ENCODE results near the gene FUT2.

Gene FUT2

GRCh38 chr19:48724796-48725753 lies 29.3 kb downstream of the FUT2 start:
- TF ChIP-seq GATA2 (IDR thresholded peaks at IDR 0.05; ENCODE audit: low read depth, low read length): no peak
- no peak for TF ChIP-seq GATA3 (IDR thresholded peaks at IDR 0.05; ENCODE audit: low read depth, low read length)

- TF ChIP-seq GATA2 (IDR thresholded peaks at IDR 0.05; ENCODE audit: low read depth, low read length) (no peak), GATA3 (IDR thresholded peaks at IDR 0.05; ENCODE audit: low read depth, low read length) (no peak)
Measured at GRCh38 chr19:48726556-48726955, 30.8 kb downstream of the FUT2 start.

- TF ChIP-seq GATA2 (IDR thresholded peaks at IDR 0.05; ENCODE audit: low read depth, low read length) (no peak), GATA3 (IDR thresholded peaks at IDR 0.05; ENCODE audit: low read depth, low read length) (no peak)
Measured at GRCh38 chr19:48728911-48729664, 33.3 kb downstream of the FUT2 start.

DNA sequence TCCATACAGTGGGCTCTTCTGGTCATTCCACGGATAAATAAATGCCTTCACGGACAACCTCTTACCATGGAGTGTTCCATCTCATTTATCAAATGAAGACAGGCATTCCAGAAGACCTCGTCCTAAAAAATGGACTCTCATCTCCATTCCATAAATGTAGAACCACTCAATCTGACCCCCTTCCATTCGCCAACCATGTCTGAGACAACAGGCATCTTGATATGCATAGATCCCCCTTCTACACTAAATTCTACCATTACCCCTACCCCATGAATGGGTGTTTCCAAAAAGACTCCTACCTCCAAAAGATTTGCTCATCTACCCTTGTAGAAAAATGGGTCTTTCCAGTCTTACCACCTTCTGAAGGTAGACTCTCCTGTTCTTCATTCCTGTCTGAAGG lies 35.7 kb downstream of the FUT2 start:
- no peak for TF ChIP-seq GATA3 (IDR thresholded peaks at IDR 0.05; ENCODE audit: low read depth, low read length)

- no peak for TF ChIP-seq GATA2 (IDR thresholded peaks at IDR 0.05; ENCODE audit: low read depth, low read length)
- no peak for TF ChIP-seq GATA3 (IDR thresholded peaks at IDR 0.05; ENCODE audit: low read depth, low read length)
Measured at GRCh38 chr19:48734625-48735024, 38.9 kb downstream of the FUT2 start.

- TF ChIP-seq GATA3 (IDR thresholded peaks at IDR 0.05; ENCODE audit: low read depth, low read length) (no peak), GATA2 (IDR thresholded peaks at IDR 0.05; ENCODE audit: low read depth, low read length) (no peak)
Measured at GRCh38 chr19:48735031-48735615, 39.4 kb downstream of the FUT2 start.

DNA sequence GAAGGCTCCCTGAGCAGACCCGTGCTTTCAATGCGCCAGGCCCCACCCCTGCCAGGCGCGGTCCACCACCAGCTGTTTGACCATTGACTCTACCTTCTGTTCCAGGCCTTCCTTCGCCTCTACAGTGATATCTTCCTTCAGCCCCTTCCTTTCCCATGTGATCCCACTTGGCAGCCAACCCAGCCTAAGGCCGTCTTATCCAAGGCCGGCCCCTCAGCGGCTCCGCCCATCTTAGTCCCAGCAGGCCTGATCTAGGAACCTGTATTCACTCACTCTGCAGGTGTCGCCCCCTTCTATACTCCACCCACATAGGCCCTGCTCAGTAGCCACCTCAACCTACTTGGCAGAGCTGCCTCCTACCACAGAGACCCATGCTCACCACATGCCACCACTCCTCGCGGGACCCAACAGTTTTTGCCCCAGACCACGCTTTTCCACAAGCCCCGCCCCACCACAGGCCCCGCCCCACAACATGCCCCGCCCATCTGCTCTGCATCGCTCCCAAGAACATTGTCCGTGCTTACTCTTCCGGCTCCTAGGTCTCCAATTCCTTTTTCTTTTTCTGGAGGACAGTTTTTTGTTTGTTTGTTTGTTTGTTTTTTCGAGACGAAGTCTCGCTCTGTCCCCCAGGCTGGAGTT lies 41.7 kb downstream of the FUT2 start:
- no peak for TF ChIP-seq GATA3 (IDR thresholded peaks at IDR 0.05; ENCODE audit: low read depth, low read length)
- TF ChIP-seq GATA2 (IDR thresholded peaks at IDR 0.05; ENCODE audit: low read depth, low read length): no peak

- TF ChIP-seq GATA2 (IDR thresholded peaks at IDR 0.05; ENCODE audit: low read depth, low read length) (no peak), GATA3 (IDR thresholded peaks at IDR 0.05; ENCODE audit: low read depth, low read length) (no peak)
Measured at GRCh38 chr19:48738557-48739403, 43.0 kb downstream of the FUT2 start.

DNA sequence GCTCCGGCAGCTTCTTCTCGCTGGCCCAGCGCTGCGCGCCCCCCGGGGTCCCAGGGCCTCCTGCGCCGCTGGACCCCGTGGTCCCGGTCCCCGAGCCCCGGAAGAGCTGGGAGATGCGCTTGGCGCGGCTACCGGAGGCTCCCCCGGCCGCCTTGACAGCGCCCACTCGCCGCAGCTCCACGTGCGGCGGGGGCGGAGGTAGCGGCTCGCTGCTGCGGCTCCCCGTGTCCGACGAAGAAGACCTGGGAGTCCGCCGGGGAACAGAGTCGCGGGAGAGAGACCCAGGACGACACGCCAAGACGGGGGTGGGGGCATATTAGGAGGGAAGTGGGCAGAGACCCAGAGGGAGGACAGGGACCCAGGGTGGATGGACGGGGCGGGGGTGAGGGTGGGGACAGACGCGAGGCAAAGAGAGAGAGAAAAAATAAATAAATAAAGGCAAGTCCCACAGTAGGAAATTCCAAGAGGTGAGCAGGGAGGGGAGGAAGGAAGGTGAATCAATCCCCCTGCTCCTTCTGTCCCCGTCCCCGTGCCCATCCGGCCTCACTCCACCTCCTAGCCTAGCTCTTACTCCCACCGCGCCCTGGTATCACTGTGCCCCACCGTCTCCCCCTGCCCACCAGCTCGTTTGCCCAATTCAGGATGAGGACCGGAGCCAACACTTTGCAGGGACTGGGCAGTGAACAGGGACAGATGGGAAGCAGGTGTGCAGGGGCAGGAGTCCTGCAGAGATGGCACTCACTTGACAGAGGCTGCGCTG lies 43.8 kb downstream of the FUT2 start:
- no peak for TF ChIP-seq GATA2 (IDR thresholded peaks at IDR 0.05; ENCODE audit: low read depth, low read length)
- TF ChIP-seq GATA3 (IDR thresholded peaks at IDR 0.05; ENCODE audit: low read depth, low read length): no peak

GRCh38 chr19:48740164-48740972 lies 44.6 kb downstream of the FUT2 start, which contains the start of gene RASIP1:
Gene RASIP1 (minus strand): TSS chr19:48740610. CDS start chr19:48740282, 328 bp downstream.
- TF ChIP-seq GATA2 (IDR thresholded peaks at IDR 0.05; ENCODE audit: low read depth, low read length) (no peak), GATA3 (IDR thresholded peaks at IDR 0.05; ENCODE audit: low read depth, low read length) (no peak)

GRCh38 chr19:48741129-48741999 lies 45.6 kb downstream of the FUT2 start:
- TF ChIP-seq GATA2 (IDR thresholded peaks at IDR 0.05; ENCODE audit: low read depth, low read length): no peak
- no peak for TF ChIP-seq GATA3 (IDR thresholded peaks at IDR 0.05; ENCODE audit: low read depth, low read length)
